Upper lobe of right lung (tissue), 1 donor: Measurements from ENCODE around the gene TMEM163. TPM values are rescaled to one million over a fixed set of nuclear protein-coding genes. Genes with fewer than 3 reads are reported as not detected.

Experiments
- ATAC-seq: fragments of 200-7000 bp; cut with Tn5 transposase; one replicate; pipeline ENCODE4 v1.9.1; 2020; ENCODE audit warnings: mild to moderate bottlenecking, moderate library complexity
- DNase-seq: peaks from one replicate; pipeline ENCODE4 v3.0.0-alpha.2; 2020
- H3K27ac ChIP-seq: fragments of 200-600 bp; one replicate; pipeline ENCODE4 v1.8.0; 2022
- H3K27me3 ChIP-seq: fragments of 200-600 bp; one replicate; pipeline ENCODE4 v1.8.0; 2022; ENCODE audit warnings: mild to moderate bottlenecking
- H3K36me3 ChIP-seq: fragments of 200-600 bp; one replicate; pipeline ENCODE4 v1.8.0; 2022
- H3K4me1 ChIP-seq: fragments of 200-600 bp; one replicate; pipeline ENCODE4 v1.8.0; 2022
- H3K4me3 ChIP-seq: fragments of 200-600 bp; one replicate; pipeline ENCODE4 v1.8.0; 2022; ENCODE audit warnings: mild to moderate bottlenecking
- H3K9me3 ChIP-seq: fragments of 200-600 bp; one replicate; pipeline ENCODE4 v1.8.0; 2022
- CTCF ChIP-seq: fragments of 200-600 bp; IDR thresholded peaks from one replicate; pipeline ENCODE4 v1.8.0; 2022; ENCODE audit warnings: antibody characterized with exemption
- intact Hi-C: fragments of 100-400 bp; cut with DNase I; formaldehyde crosslinking; loops from one replicate; pipeline ENCODE4 v1.11.0; 2022
- total RNA-seq: library from RNA; stranded (reverse); fragmentation: NEBNext Ultra II Directional; extraction: Animal tissue kit (Norgen Biotek cat#: 25700); gene quantifications from one replicate; pipeline ENCODE4 v1.2.1, GENCODE V29; 2021
- donor health status: DM: no; HTN: yes; CAD: no; lungs with severe emphysema.

TMEM163 gene
- total RNA-seq, 1 donor from 2014 or later: 34.6 TPM

DNA sequence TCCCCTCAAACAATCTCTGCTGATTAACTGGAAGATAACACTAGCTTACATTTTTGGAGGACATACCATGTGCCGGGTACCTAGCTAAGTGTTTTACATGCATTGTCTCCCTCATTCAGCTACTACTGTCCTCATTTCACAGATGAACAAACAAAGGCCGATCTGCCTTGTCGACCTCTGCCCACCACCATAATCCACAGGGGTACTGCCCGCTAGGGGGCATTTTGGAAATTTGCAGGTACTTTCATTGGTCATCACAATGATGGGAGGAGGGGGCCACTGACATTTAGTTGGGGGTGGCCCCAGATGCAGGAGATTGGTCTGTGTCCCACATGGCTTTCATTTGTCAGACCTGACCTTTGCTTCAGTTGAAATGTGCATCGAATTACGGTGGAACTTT lies 3.9 kb upstream of the TMEM163 start:
- intact Hi-C loops: no loop called here
- no peak for TF ChIP-seq CTCF

GRCh38 chr2:134721596-134721995 lies 2.8 kb upstream of the TMEM163 start:
- Histone ChIP-seq H3K36me3 (no peaks in the 10 kb centered on the region), H3K4me1 (peaks cover 6% of the 10 kb centered on the region), H3K4me3 (no peak overlapping the region), H3K27ac (no peak overlapping the region), H3K9me3 (no peaks in the 10 kb centered on the region), H3K27me3 (peaks cover 29% of the 10 kb centered on the region)
- no peak for ATAC-seq
- TF ChIP-seq CTCF: no peak
- intact Hi-C loops: no loop called here
- DNase-seq: no peak

More for the DNA sequence above, 3.9 kb upstream of the TMEM163 start:
- Histone ChIP-seq H3K9me3 (no peaks in the 10 kb centered on the region), H3K36me3 (no peaks in the 10 kb centered on the region), H3K4me1 (peaks cover 6% of the 10 kb centered on the region), H3K27ac (no peak overlapping the region), H3K27me3 (peaks cover 18% of the 10 kb centered on the region), H3K4me3 (no peak overlapping the region)
- ATAC-seq (no peak), DNase-seq (no peak)

- Histone ChIP-seq H3K4me1 (peaks cover 6% of the 10 kb centered on the region), H3K4me3 (peak overlapping the region; percentile 56), H3K27ac (peak overlapping the region; percentile 19), H3K9me3 (no peaks in the 10 kb centered on the region), H3K27me3 (peaks cover 41% of the 10 kb centered on the region), H3K36me3 (no peaks in the 10 kb centered on the region)
- DNase-seq (peak; percentile 78), ATAC-seq (peak; percentile 72)
- intact Hi-C loops: no loop called here
- no peak for TF ChIP-seq CTCF
Observed at GRCh38 chr2:134718023-134718816, 580 bp downstream of the TMEM163 start.

GRCh38 chr2:134717286-134718022 lies 1.3 kb downstream of the TMEM163 start:
- peaks cover 39% of the 10 kb centered on the region for H3K27me3 ChIP-seq
- DNase-seq (no peak), ATAC-seq (peak; percentile 4)
- no peak overlapping the region for H3K27ac ChIP-seq
- H3K9me3 ChIP-seq: no peaks in the 10 kb centered on the region
- peaks cover 6% of the 10 kb centered on the region for H3K4me1 ChIP-seq
- H3K36me3 ChIP-seq: no peaks in the 10 kb centered on the region
- intact Hi-C loops: no loop called here
- peak overlapping the region; percentile 56 for H3K4me3 ChIP-seq
- no peak for TF ChIP-seq CTCF

- ATAC-seq (no peak), DNase-seq (no peak)
- Histone ChIP-seq H3K27ac (no peak overlapping the region), H3K4me1 (peaks cover 6% of the 10 kb centered on the region), H3K36me3 (no peaks in the 10 kb centered on the region), H3K27me3 (peaks cover 38% of the 10 kb centered on the region), H3K4me3 (peak overlapping the region; percentile 56), H3K9me3 (no peaks in the 10 kb centered on the region)
- no peak for TF ChIP-seq CTCF
- intact Hi-C loops: no loop called here
Observed at GRCh38 chr2:134716721-134717243, 2.0 kb downstream of the TMEM163 start.
